ENCODE results near the gene GPR3. TPM values are rescaled to one million over a fixed set of nuclear protein-coding genes. Genes with fewer than 3 reads are reported as not detected.

Gene GPR3
- total and polyA plus RNA-seq, 4 donors: under 0.01 to 0.30 TPM; not detected in 2

GRCh38 chr1:27342778-27343638 lies 49.4 kb upstream of the GPR3 start:
- 70% methylated on average over 31 of the region's 31 CpGs for WGBS
- Histone ChIP-seq H3K9ac (ENCODE audit: low read depth in 1 of 2, low read length in 2 of 2) (peak overlapping the region in 1 of 2 donors; percentile 22), H3K27me3 (ENCODE audit: control insufficient read depth in 4 of 4, insufficient read depth in 4 of 4, low read length in 3 of 4) (no peaks in the 10 kb centered on the region), H3K4me1 (ENCODE audit: control insufficient read depth in 4 of 4, insufficient read depth in 4 of 4, low read length in 3 of 4) (no peaks in the 10 kb centered on the region), H3K36me3 (ENCODE audit: control insufficient read depth in 4 of 4, insufficient read depth in 3 of 4, low read depth in 1 of 4, low read length in 3 of 4) (no peaks in the 10 kb centered on the region), H3K9me3 (ENCODE audit: control insufficient read depth in 4 of 4, low read length in 3 of 4) (no peaks in the 10 kb centered on the region), H3K4me3 (ENCODE audit: low read depth in 1 of 3, low read length in 3 of 3) (no peak overlapping the region), H3K27ac (ENCODE audit: low read depth in 1 of 2, low read length in 2 of 2) (peak overlapping the region; percentile 36 to 72)
- DNase-seq (ENCODE audit: low spot score): no peak
- TF ChIP-seq FOXA1 (IDR thresholded peaks at IDR 0.05): no peak
- TF ChIP-seq MAX (IDR thresholded peaks at IDR 0.05): no peak
- TF ChIP-seq HNF4A (conservative IDR thresholded peaks at IDR 0.05): no peak
- no peak for TF ChIP-seq ATF3 (IDR thresholded peaks at IDR 0.05)
- no peak for TF ChIP-seq NR2F2 (IDR thresholded peaks at IDR 0.05)
- TF ChIP-seq GABPA (IDR thresholded peaks at IDR 0.05 in 1 of 2, conservative IDR thresholded peaks at IDR 0.05 in 1 of 2): no peak
- TF ChIP-seq EGR1 (IDR thresholded peaks at IDR 0.05; ENCODE audit: low read depth in 2 of 2): no peak

GRCh38 chr1:27343639-27344025 lies 48.8 kb upstream of the GPR3 start:
- WGBS: 78% methylated on average over 5 of the region's 5 CpGs
- Histone ChIP-seq H3K27me3 (ENCODE audit: control insufficient read depth in 4 of 4, insufficient read depth in 4 of 4, low read length in 3 of 4) (no peaks in the 10 kb centered on the region), H3K27ac (ENCODE audit: low read depth in 1 of 2, low read length in 2 of 2) (no peak overlapping the region), H3K9ac (ENCODE audit: low read depth in 1 of 2, low read length in 2 of 2) (no peak overlapping the region), H3K4me3 (ENCODE audit: low read depth in 1 of 3, low read length in 3 of 3) (no peak overlapping the region), H3K36me3 (ENCODE audit: control insufficient read depth in 4 of 4, insufficient read depth in 3 of 4, low read depth in 1 of 4, low read length in 3 of 4) (no peaks in the 10 kb centered on the region), H3K4me1 (ENCODE audit: control insufficient read depth in 4 of 4, insufficient read depth in 4 of 4, low read length in 3 of 4) (no peaks in the 10 kb centered on the region), H3K9me3 (ENCODE audit: control insufficient read depth in 4 of 4, low read length in 3 of 4) (no peaks in the 10 kb centered on the region)
- TF ChIP-seq RXRA (IDR thresholded peaks at IDR 0.05): no peak
- TF ChIP-seq NR2F2 (IDR thresholded peaks at IDR 0.05): no peak
- TF ChIP-seq FOXA2 (IDR thresholded peaks at IDR 0.05): no peak
- TF ChIP-seq JUND (IDR thresholded peaks at IDR 0.05): no peak
- no peak for TF ChIP-seq RAD21 (IDR thresholded peaks at IDR 0.05)
- no peak for TF ChIP-seq FOXA1 (IDR thresholded peaks at IDR 0.05)
- TF ChIP-seq YY1 (IDR thresholded peaks at IDR 0.05): no peak
- DNase-seq (ENCODE audit: low spot score): no peak

- H3K27ac ChIP-seq (ENCODE audit: low read depth in 1 of 2, low read length in 2 of 2): no peak overlapping the region
- no peaks in the 10 kb centered on the region for H3K27me3 ChIP-seq (ENCODE audit: control insufficient read depth in 4 of 4, insufficient read depth in 4 of 4, low read length in 3 of 4)
- H3K9me3 ChIP-seq (ENCODE audit: control insufficient read depth in 4 of 4, low read length in 3 of 4): no peaks in the 10 kb centered on the region
- peaks cover 0 to 15% (median 11%) of the 10 kb centered on the region in 4 donors for H3K4me1 ChIP-seq (ENCODE audit: control insufficient read depth in 4 of 4, insufficient read depth in 4 of 4, low read length in 3 of 4)
- no peak overlapping the region for H3K9ac ChIP-seq (ENCODE audit: low read depth in 1 of 2, low read length in 2 of 2)
- 93% methylated on average over 12 of the region's 12 CpGs for WGBS
- DNase-seq (ENCODE audit: low spot score): no peak
- no peaks in the 10 kb centered on the region for H3K36me3 ChIP-seq (ENCODE audit: control insufficient read depth in 4 of 4, insufficient read depth in 3 of 4, low read depth in 1 of 4, low read length in 3 of 4)
- H3K4me3 ChIP-seq (ENCODE audit: low read depth in 1 of 3, low read length in 3 of 3): no peak overlapping the region
- TF ChIP-seq GABPA (IDR thresholded peaks at IDR 0.05 in 1 of 2, conservative IDR thresholded peaks at IDR 0.05 in 1 of 2): no peak
- no peak for TF ChIP-seq RAD21 (IDR thresholded peaks at IDR 0.05)
- TF ChIP-seq FOXA1 (IDR thresholded peaks at IDR 0.05): no peak
- TF ChIP-seq FOXA2 (IDR thresholded peaks at IDR 0.05): no peak
- TF ChIP-seq SP1 (IDR thresholded peaks at IDR 0.05): no peak
- TF ChIP-seq RXRA (IDR thresholded peaks at IDR 0.05): no peak
- no peak for TF ChIP-seq NR2F2 (IDR thresholded peaks at IDR 0.05)
- TF ChIP-seq ATF3 (IDR thresholded peaks at IDR 0.05): no peak
- no peak for TF ChIP-seq HNF4G (IDR thresholded peaks at IDR 0.05)
- no peak for TF ChIP-seq HNF4A (conservative IDR thresholded peaks at IDR 0.05)
- no peak for TF ChIP-seq ZBTB33 (IDR thresholded peaks at IDR 0.05)
- no peak for TF ChIP-seq TAF1 (conservative IDR thresholded peaks at IDR 0.05)
- TF ChIP-seq REST (IDR thresholded peaks at IDR 0.05): no peak
- no peak for TF ChIP-seq CTCF (IDR thresholded peaks at IDR 0.05; ENCODE audit: low read depth, low read length, missing input control)
- TF ChIP-seq EGR1 (IDR thresholded peaks at IDR 0.05; ENCODE audit: low read depth in 2 of 2): no peak
- TF ChIP-seq YY1 (IDR thresholded peaks at IDR 0.05): no peak
- no peak for TF ChIP-seq MAX (IDR thresholded peaks at IDR 0.05)
Measured at GRCh38 chr1:27345272-27345671, 47.1 kb upstream of the GPR3 start.
